Stimulated activated CD8-positive, alpha-beta memory T cell treated with anti-CD3 and anti-CD28 coated beads, Interleukin-7, amount 100 ng/mL, for 48 hours (primary cell): ENCODE measurements around the gene ELL2.
A peak's percentile ranks its signal among the peaks of the same experiment; 100 is the strongest.

Source experiments
- DNase-seq, 2 donors: peaks; one replicate each; pipeline ENCODE4 v3.0.0-alpha.2; 2020; ENCODE audit warnings: low read depth in 1 of 2; ENCODE audit errors: extremely low read depth in 1 of 2

ELL2 gene

DNA sequence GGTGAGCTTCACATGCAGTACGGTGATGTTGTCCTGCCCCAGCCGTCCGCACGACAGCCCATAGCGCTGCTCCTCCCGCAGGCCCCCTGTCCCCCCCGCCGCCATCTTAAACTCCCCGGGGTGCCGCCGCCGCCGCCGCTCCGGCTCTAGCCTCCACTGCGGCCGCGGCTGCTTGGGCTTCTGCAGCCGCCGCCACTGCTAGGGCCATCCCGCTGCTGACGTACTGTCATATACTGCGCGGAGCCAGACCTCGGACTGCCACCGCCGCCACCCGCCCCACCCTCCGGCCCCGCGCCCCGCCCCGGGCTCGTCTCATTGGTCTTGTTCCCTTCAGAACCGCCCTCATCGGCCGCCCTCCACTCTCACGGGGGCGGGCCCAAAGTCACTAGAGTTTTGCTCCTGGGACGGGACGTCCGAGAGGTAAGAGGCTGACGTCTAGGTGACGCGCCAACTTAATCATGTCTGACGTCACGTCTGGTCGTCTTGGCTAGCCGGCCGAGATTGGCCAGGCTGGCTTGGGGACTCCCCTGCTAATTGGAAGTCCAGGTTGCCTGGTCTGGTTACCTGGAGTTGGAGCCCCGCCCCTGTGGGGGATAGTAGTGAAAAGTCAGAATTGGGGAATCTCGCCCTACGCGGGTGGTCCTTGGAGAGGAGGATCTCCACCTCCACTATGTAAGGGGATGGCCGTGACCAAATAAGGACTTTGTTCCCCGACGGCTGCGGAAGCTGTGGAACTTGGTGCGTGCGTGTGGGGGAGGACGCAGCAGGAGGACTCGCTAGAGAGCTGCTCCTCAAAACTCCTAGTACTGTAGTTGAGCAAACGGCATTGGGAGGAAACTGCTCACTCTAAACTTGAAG lies at the start of gene ELL2:
ELL2 (minus strand) TSS at position 235 of the 858 bp plus-strand sequence; CDS start at position 105, 130 bp downstream.
- DNase-seq: peak; percentile 92 to 98

DNA sequence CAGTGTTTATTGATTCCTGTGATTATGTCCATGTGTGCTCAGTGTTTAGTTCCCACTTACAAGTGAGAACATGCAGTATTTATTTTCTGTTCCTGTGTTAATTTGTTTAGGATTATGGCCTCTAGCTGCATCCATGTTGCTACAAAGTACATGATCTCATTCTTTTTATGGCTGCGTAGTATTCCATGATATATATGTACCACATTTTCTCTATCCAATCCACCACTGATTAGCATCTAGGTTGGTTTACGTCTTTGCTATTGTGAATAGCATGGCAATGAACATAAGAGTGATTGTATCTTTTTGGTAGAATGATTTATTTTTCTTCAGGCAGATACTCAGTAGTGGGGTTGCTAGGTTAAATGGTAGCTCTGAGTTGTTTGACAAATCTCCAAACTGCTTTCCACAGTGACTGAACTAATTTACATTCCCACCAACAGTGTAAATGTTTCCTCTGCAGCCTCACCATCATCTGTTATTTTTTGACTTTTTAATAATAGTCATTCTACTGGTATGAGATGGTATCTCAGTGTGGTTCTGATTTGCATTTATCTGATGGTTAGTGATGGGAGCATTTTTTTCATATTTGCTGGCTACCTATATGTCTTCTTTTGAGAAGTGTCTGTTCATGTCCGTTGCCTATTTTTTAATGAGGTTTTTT lies 47.5 kb upstream of the ELL2 start:
- no peak for DNase-seq

DNA sequence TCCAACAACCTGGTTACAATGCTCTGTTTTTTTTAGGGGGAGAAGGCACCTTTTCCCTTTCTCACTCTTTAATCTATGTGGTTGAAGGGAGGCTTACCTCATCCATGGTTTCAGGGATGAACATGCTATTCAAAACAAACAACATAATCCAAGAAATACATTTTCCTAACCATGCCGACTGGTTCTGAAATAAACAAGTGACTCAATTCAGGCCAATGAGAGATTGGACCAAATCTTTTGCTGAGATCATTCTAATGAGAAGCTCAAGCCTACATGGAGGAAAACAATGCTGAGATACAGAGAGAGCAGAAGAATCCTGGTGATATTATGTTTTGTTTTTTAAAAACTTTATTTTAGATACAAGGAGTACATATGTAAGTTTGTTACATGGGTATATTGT lies 46.8 kb upstream of the ELL2 start:
- no peak for DNase-seq

DNA sequence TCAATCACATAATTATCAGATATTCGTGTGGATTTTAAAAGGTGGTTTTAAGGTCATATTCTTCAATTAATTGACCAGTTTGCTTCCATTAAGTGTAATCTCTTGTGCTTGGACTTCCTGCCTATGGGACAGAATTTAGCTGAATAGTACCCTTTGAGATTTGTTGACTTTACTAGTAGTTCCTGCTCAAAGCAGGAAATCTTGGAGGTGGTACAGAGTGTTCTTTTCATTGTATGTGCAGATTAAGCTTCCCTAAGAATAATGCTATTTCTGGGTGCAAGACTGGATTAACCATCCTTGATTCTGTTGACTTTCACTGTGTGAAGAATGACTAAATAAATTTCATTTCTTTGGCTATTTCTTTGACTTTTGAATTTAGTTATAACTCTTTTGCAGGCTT lies 45.4 kb upstream of the ELL2 start:
- DNase-seq: no peak

DNA sequence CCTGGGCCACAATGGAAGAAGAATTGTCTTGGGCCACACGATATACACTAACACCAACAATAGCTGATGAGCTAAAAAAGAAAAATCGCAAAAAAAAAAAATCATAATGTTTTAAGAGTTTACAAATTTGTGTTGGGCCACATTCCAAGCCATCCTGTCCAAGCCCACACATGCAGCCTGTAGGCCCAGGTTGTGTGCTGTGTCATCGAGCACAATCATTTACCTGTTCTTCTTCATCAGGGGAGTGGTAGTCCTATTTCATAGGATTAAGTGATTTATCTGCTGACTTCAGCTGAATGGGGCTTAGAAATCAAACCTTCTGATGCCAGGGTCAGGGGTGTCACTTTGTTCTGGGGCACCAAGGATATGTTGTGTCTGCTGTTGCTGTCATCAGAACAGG lies 44.6 kb upstream of the ELL2 start:
- DNase-seq: no peak

DNA sequence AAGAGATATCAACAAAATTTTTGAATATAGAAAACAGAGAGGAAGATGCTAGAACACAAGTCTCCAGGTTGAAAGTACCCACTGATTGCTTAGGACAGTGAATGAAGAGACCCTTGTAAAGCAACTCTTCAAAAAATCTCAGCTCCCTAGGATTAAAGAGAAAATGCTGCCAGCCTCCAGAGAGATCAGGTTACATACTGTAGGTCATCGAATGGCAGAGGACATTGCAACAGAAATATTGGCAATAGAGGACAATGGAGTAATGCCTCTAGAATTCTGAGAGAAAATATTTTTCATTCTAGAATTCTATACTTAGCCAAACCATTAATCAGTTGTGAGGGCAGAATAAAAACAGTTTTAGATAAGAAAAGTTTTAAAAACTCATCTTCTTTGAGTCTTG lies 43.1 kb upstream of the ELL2 start:
- DNase-seq: no peak

DNA sequence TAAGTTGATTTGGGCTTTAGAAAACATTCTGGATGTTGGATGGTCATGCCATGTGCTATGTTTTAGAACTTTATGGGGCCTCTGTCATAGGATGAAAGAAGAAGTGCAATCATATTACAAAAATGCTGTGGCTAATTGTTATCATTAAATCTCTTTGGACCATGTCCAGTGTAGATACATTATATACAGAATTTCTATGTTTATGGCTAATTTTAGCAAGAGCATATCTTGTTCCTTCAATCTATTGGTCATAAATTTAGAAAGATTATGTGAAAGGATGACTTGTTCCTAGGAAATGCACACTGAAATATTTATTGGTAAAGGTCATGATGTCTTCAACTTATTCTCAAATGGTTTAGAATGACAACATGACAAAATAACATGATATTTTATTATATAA lies 42.4 kb upstream of the ELL2 start:
- DNase-seq: no peak

DNA sequence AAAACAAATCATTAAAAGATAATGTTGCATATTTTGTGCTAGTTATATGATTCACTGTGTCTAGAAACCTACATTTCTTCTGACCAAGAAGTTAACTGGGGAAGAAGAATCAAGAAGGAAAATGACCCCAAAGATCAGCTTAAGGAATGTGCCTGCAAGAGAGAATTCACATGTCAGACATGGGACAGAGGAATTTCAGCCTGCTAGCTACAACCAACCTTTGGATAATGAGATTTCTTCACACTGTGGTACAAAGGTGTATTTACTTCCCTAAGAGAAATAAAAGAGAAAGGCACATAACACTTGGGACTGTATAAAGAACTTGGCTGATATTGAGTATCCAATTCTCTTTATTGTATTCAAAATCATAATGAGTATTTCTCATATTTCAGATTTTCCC lies 39.6 kb upstream of the ELL2 start:
- DNase-seq: no peak

DNA sequence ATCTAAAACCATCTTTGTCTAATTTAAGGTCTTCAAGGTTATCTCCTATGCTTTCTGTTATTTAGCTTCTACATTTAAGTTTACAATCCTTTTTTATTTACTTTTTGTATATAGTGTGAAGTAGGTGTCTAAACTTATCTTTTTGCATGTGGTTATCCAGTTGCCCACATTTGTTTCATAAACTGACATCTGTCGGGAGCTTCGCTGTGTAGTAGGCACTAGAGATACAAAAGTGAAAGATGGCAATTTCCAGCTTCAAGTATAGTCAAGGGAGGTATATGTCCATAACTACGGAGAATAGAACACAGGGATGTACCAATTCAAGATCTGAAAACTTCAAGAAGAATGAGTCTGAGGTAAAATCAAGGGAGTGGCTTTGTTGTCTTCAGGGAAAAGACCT lies 38.7 kb upstream of the ELL2 start:
- DNase-seq: no peak

DNA sequence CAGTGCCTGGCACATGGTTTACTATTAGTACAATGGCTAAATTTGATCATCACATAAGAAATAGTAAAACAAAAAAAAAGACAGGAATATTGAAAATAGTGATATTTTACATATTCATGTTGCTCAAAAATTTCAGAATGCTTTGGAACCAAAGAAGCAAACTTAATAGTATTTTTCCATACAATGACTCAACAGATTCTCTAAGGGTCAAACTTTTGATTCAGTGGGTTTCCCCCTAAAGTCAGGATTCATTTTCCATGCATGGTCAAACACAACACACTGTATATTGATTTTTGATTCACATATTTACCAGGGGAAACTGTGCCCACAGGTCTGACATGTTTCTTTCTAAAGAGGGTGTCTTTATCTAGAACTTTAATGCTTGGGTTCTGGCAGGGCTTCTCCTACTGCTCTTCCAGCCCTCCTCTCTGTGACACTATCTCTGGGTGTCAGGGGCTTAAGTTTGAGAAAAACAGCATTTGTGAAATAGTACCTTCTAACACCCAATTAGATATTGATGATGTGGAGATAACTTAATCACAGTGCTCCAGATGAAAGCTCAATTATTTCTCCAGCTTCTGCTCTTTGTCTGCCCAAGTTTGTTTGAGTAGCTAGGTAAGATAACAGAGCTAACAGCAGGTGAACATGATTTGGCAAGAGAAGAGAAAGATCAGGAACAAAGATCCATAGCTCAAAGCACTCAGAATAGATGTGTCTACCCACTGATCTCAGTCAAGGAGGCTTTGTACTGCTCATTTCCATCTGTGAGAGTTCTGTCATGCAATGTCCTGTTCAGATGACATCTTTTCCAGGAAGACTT lies 35.5 kb upstream of the ELL2 start:
- DNase-seq: no peak

DNA sequence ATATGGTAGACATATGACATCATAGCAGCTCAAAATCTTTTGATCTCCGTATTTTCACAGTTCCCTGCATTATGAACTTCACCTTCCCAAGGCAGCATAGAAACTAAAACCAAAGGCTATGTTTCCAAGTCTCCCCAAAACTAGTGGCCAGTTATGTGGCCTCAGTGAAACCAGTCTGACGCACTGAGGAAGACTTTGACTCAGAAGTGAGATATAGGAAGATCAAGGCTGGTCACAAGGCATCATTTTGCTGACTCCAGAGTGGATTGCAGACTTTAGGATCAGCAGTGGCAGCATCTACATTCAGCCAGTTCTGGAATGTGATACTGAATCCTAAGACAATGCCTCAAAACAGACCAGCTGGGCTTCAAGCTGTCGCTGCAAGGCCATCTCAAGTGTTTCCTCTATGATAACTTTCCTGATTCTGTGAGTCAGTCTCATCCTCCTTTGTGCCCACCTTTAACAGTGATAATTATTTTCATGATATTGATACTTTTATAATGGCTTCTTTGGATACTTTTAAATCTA lies 34.4 kb upstream of the ELL2 start:
- no peak for DNase-seq

DNA sequence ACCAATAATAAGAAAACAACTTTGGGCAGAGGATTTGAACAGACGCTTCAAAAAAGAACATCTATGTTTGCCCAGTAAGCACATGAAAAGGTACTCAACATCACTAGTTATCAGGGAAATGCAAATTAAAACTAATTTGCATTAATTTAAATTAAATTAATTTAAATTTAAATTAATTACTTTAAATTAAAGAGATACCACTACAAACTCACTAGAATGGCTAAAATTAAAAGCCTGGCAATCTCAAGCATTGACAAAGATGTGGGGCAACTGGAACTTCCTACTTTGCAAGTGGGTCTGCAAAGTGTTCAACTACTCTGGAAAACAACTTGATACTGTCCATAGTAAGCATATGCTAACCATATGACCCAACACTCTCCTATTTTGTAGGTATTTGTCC lies 32.1 kb upstream of the ELL2 start:
- DNase-seq: no peak

DNA sequence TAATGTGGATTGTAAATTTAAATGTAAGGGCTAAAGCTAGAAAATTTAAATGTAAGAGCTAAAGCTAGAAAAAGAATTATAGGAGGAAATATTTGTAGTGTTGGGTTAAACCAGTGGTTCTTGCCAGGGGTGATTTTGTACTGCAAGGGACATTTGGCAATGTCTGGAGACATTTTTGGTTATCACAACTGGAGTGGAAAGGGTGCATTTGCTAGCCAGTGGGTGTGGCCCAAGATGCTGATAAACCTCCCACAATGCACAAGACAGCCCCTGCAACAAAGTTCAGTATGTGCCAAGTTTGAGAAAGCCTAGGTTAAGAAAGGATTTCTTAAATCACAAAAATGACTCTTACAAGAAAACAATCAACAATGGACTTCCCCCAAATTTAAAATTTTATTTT lies 31.6 kb upstream of the ELL2 start:
- no peak for DNase-seq

DNA sequence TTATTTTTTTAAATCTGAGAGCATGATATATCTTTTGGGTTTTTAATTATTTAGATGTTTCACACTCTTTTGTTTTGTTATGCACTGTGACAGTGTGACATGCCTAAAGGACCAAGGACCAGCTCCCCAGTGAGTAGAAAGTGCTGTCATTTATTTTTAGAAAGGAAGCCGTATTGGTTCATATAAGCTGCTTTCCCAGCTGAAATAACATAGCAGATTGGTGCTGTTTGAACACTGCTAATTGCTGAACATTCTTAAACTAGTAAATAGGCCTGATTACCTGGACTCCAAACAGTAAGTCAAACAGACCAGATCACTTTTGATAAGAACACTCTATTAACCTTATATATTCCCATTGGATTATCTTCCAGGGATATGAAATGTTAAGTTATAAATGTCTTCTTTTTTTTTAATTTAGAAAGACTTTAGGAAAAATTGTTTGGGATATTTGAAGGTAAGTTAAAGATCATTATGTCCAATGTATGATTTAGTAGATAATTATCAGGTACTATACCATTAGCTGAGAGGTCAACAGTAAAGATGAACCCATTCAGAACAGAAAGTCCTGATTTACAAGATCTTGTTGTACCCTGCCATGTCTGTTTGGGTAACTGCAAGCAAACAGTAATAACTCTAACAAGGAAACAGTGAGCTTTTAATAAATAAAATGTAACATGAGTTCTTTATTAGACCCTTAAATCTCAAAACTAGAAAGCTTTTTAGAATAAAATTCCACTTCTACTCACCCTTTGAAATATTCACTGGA lies 27.8 kb upstream of the ELL2 start:
- DNase-seq: no peak

DNA sequence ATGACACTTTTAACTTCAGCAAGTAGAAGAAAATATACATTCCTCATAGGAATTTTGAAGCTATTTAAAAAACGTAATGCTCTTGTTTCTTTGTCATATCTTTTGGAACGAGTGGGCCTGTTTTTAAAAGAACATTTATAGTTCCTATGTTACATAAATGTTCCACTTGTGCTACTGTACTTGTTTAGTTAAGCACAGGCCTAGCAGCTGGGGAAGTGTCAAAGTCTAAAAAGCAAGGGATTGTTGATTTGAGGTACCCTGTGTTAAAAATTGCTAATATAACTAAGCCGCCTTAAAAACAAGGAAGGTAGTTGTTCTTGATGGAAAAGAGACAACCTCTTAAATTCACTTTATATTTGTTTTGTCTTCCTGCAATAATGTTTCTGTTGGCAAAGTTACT lies 27.2 kb upstream of the ELL2 start:
- DNase-seq: no peak

DNA sequence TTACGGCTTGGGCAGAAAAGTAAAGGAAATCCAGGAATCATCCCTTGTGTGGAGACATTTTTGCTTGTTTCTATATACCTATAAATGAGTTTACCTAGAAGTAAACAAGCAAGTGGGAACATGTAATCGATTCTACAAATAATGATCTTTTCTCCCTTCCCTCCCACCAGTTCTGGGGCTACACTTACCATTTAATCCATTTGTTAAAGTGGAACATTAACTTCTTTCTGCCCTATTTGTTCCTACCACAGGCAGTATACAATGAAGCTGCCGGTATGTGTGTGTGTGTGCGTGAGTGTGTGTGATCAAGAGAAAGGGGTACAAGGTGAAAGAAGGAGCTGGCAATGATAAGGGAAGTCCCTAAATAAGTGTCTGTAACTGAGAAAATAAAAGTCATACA lies 26.4 kb upstream of the ELL2 start:
- DNase-seq: no peak

DNA sequence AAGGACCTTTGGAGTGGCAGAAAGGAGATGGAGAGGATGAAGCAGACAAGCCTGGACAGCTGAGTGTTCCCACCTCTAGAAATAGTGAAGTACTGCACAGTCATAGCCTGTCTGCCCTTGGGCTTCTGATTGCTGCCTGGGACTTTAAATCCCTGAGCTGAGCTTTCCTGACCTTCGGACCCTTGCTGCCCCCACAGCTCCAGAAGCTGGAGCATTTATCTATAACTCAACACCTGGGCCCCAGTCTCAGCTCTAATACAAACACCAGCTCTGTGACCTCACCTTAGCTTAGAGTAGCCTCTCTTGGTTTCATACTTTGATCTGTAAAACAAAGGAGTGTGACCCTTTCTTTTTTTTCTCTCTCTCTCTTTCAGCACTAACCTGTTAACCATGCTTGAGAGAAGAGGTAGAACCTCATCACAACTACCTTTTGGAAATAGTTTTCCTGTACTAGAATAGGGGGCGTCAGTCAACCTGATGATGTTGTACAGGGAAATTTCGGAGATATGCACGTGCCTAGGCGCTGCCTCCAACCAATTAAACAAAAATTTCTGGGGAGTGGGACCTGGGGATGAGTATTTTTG lies 25.4 kb upstream of the ELL2 start:
- DNase-seq: no peak

DNA sequence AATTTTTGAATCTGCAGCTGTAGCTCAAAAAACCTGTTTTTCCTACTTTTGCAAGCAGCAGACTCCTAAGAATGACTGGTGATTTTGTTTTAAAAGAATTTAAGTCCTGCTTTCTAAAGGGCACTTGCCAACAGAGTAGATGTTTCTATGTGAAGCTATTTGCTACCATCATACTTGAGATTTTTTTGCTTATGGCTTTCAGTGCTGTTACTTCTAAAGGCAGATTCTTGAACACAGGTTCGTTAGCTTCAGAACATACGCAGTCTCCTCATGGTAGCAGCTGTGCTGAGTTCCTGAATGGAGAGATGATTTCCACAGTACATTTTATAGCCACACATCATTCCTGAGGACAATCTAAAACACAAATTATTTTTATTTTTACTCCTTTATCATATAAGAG lies 24.4 kb upstream of the ELL2 start:
- no peak for DNase-seq

DNA sequence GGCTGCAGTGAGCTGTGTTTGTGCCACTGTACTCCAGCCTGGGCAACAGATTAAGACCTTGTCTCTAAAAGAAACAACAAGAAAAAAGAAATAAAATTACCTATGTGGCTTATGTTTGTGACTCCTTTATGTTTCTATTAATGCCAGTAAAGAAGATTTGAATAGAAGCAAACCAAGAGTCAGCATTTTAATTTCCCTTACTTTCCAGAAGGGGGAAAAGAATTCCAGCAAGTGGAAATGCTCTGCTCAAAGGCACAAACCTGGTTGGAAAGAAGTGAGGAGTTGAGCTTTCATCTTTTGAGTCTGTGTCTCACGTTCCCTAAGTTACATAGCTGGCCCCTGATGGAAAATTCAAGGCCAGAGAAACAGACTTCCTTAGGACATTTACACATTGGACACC lies 23.6 kb upstream of the ELL2 start:
- DNase-seq: no peak

DNA sequence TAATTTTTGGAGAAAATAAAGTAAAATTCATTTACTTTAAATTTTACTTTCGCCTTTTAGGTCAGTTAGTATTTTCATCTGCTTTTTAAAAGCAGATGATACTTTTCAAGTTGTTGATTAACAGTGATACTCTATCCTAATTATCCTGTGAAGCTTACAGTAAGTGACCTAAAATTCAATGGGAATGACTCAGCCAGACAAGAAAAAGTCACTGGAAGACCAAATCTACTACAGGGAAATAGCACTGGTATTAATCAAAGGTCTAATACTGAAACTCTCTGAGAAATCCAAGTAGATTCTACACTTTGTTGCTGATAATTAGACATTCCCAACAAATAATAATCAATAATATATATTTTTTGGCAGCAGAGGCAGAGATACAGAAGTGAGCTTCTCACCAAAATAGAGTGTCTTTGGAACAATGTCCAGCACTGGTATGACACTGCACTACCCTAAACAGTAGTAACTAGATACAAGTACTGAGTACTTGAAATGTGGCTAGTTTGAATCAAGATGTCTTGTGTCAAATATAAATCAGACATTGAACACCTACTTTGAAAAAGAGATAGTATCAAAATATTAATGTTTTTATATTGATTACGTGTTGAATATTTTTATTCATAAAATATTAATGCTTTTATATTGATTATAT lies 22.8 kb upstream of the ELL2 start:
- no peak for DNase-seq
